ACC112 (cell line): ENCODE measurements around the gene KIAA0408.
"Not testable (repeated sequence)": the region's sequence is repeated elsewhere in the genome, so short reads cannot be mapped to it uniquely, and the experiment has no call there.

Experiments
- H2AFZ ChIP-seq: fragments of 200-600 bp; sonication (generic); one replicate; pipeline ENCODE4 v1.6.0; 2017; ENCODE audit warnings: antibody characterized with exemption, low read length; ENCODE audit not compliant: unreplicated experiment
- H3K27ac ChIP-seq: fragments of 200-600 bp; sonication (generic); 2 replicates; pipeline ENCODE4 v1.5.1; 2014; ENCODE audit warnings: low read depth, mild to moderate bottlenecking, antibody characterized with exemption, low read length, moderate library complexity
- H3K27me3 ChIP-seq: fragments of 200-600 bp; sonication (generic); 2 replicates; pipeline ENCODE4 v1.6.1; 2014; ENCODE audit warnings: mild to moderate bottlenecking, antibody characterized with exemption, low read length, moderate library complexity, mixed read lengths; ENCODE audit not compliant: insufficient read depth
- H3K36me3 ChIP-seq: fragments of 200-600 bp; sonication (generic); 2 replicates; pipeline ENCODE4 v1.6.1; 2016; ENCODE audit warnings: mild to moderate bottlenecking, antibody characterized with exemption, low read length, moderate library complexity, mixed read lengths; ENCODE audit not compliant: insufficient read depth
- H3K4me1 ChIP-seq: fragments of 200-600 bp; sonication (generic); one replicate; pipeline ENCODE4 v1.6.1; 2016; ENCODE audit warnings: low read length, mixed read lengths; ENCODE audit not compliant: insufficient read depth, unreplicated experiment, control insufficient read depth
- H3K4me3 ChIP-seq: fragments of 200-600 bp; sonication (generic); 2 replicates; pipeline ENCODE4 v1.5.1; 2014; ENCODE audit warnings: mild to moderate bottlenecking, low read depth, low read length
- H3K79me2 ChIP-seq: fragments of 200-600 bp; sonication (generic); one replicate; pipeline ENCODE4 v1.6.0; 2016; ENCODE audit warnings: low read length; ENCODE audit not compliant: control insufficient read depth, unreplicated experiment, insufficient read depth

Gene KIAA0408

DNA sequence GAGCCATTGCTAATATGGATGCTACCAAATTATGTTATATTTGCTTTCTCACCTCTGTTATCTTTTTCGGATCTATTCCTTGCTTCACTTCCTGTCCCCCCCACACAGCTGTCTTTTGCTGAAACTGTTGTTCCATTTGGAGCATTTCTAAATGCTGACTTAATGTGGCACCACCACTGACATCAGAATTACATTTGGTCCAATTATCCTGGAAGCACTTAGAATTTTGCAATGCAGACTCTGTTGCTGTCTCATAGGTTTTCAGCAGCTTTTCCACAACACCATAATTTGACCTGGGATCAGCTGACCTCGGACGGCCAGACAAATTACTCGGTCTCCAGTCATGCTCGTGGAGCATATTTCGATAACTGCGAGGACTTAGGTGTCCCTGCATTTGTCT is 12.8 kb downstream of the KIAA0408 start:
- Histone ChIP-seq H3K4me1 (no peaks in the 10 kb centered on the region), H2AFZ (no peak overlapping the region), H3K27me3 (no peaks in the 10 kb centered on the region), H3K4me3 (no peak overlapping the region), H3K79me2 (no peaks in the 10 kb centered on the region), H3K36me3 (no peaks in the 10 kb centered on the region), H3K27ac (no peak overlapping the region)

DNA sequence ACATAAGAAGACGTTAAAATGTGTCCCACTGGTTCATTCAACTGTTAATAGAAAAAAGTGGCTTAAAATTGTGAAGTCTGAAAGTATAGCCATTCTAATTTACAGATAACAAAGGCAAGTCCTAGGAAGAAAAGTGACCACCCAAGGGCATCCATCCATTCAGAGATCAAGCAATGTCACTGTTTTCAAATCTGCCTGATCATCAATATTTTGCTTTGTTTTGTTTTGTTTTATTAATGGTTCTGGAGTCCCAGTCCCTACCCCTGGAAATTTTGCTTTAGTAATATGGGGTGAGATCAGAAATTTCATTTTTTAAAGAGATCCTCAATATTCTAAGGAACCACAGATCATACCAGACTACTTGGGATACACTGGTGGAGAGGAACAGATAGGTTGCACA is 17.3 kb downstream of the KIAA0408 start:
- H3K36me3 ChIP-seq: no peaks in the 10 kb centered on the region
- no peak overlapping the region for H2AFZ ChIP-seq
- H3K27me3 ChIP-seq: no peaks in the 10 kb centered on the region
- H3K27ac ChIP-seq: no peak overlapping the region
- H3K4me1 ChIP-seq: no peaks in the 10 kb centered on the region
- no peak overlapping the region for H3K4me3 ChIP-seq
- no peaks in the 10 kb centered on the region for H3K79me2 ChIP-seq

DNA sequence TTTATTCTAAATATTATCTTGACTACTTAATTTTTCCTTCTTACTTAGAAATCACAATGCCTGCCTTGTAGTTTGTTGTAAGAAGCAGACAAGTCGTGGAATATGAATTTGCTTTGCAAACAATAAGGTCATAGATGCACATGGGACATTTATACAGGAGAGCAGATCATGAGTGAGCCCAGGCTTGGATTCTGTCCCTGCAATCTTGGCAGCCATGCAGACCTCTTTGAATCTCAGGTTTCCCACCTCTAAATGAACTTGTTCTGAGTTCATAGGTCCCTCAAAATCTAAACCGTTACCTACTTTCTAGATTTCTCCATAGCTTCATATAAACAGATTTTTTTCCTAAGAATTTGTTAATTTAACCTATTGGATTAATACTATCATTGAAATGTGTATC is 19.5 kb downstream of the KIAA0408 start:
- no peak overlapping the region for H3K27ac ChIP-seq
- H3K36me3 ChIP-seq: no peaks in the 10 kb centered on the region
- no peak overlapping the region for H3K4me3 ChIP-seq
- peaks cover 3% of the 10 kb centered on the region for H3K4me1 ChIP-seq
- H2AFZ ChIP-seq: no peak overlapping the region
- no peaks in the 10 kb centered on the region for H3K27me3 ChIP-seq
- H3K79me2 ChIP-seq: no peaks in the 10 kb centered on the region

DNA sequence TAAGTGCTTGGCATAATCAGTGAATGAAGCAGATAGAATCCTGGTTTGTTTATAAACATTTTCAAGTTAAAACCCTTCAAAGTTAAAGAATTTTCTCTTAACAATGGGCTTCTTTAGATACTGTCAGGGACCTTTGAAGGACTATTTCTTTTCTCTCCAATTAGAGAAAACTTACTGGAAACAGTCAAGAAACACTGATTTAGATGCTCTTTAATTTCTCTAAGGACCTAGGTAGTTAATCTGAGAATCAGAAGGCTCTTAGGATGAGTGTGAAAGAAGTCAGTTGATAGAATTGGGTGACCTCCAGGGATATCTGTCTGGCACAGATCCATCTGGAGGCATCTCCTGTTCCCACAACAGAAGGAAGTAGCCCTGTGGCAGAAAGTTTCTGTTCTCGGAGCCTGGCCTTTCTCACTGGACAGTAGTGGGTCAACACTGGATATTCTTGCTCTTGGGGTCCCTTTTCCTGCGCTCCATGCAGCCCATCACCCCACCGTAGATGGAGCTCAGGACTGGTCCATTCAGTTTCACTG is 22.5 kb downstream of the KIAA0408 start:
- Histone ChIP-seq H3K27ac (no peak overlapping the region), H3K27me3 (no peaks in the 10 kb centered on the region), H3K4me1 (peaks cover 3% of the 10 kb centered on the region), H3K4me3 (no peak overlapping the region), H3K36me3 (no peaks in the 10 kb centered on the region), H3K79me2 (no peaks in the 10 kb centered on the region), H2AFZ (no peak overlapping the region)

DNA sequence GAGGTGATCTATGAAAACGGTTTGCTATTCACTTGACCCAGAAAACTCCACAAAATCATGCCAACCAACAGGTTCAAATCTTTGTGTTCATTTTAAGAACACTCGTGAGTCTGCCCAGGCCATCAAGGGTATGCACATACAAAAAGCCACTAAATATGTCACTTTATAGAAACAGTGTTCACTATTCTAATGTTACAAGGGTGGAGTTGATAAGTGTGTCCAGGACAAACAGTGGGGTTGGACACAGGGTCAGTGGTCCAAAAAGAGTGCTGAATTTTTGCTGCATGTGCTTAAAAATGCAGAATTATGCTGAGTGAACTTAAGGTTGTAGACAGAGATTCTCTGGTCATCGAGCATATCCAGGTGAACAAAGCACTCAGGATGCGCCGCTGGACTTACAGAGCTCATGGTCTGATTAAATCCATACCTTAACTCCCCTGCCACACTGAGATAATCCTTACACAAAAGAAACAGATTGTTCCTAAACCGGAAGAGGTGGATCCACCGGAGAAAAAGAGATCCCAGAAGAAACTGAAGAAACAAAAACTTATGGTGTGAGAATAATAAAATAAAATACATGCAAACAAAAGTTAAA is 23.5 kb downstream of the KIAA0408 start:
- H3K4me1 ChIP-seq: peaks cover 3% of the 10 kb centered on the region
- H3K27ac ChIP-seq: no peak overlapping the region
- no peak overlapping the region for H2AFZ ChIP-seq
- no peaks in the 10 kb centered on the region for H3K36me3 ChIP-seq
- H3K27me3 ChIP-seq: no peaks in the 10 kb centered on the region
- H3K4me3 ChIP-seq: no peak overlapping the region
- H3K79me2 ChIP-seq: no peaks in the 10 kb centered on the region

DNA sequence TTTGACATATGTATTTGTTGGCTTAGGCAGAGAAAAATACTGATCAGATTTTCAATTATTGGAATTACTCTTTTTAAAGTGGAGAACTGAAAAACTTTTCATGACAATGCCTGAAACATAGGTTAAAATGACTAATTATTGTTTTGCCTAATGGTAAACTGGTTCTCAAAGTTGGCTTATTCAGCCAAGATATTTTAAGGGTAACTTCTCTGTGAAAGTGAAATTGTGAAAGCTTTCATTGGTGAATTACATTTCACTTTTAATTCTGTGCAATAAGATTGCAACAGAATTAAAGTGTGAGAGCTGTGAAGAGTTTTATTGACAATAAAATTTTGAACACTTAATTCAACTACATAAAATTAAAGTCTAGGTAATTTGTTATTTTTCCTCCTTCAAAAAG is 24.5 kb downstream of the KIAA0408 start:
- no peak overlapping the region for H3K4me3 ChIP-seq
- H3K4me1 ChIP-seq: peaks cover 3% of the 10 kb centered on the region
- no peaks in the 10 kb centered on the region for H3K36me3 ChIP-seq
- no peaks in the 10 kb centered on the region for H3K79me2 ChIP-seq
- no peak overlapping the region for H2AFZ ChIP-seq
- no peak overlapping the region for H3K27ac ChIP-seq
- no peaks in the 10 kb centered on the region for H3K27me3 ChIP-seq

DNA sequence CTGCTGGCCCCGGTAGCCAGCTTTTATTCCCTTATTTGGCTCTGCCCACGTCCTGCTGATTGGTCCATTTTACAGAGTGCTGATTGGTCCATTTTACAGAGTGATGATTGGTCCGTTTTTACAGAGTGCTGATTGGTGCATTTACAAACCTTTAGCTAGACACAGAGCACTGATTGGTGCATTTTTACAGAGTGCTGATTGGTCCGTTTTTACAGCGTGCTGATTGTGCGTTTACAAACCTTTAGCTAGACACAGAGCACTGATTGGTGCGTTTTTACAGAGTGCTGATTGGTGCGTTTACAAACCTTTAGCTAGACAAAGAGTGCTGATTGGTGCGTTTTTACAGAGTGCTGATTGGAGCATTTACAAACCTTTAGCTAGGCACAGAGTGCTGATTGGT is 30.6 kb downstream of the KIAA0408 start:
- H3K36me3 ChIP-seq, H3K27ac ChIP-seq, H3K4me1 ChIP-seq, H3K4me3 ChIP-seq, H3K79me2 ChIP-seq, H2AFZ ChIP-seq, H3K27me3 ChIP-seq: not testable (repeated sequence)

DNA sequence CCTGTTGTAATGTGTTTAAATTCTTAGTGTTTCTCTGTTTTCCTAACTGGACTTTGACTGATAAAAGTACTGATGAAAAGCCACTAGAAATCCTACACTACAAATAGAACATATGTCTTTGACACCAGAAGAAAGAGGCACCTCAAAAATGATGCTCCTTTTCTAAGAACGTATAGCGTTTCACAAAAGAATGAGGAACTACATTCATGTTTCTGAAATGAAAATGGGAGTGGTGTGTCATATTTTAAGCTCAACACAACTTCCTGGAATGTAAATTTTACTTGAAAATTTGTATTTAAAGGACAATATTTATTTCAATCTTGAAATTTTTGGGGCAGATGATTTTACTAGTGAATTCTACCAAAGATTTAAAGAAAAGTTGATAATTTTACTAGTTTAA is 35.3 kb downstream of the KIAA0408 start:
- H2AFZ ChIP-seq: no peak overlapping the region
- H3K27ac ChIP-seq: no peak overlapping the region

DNA sequence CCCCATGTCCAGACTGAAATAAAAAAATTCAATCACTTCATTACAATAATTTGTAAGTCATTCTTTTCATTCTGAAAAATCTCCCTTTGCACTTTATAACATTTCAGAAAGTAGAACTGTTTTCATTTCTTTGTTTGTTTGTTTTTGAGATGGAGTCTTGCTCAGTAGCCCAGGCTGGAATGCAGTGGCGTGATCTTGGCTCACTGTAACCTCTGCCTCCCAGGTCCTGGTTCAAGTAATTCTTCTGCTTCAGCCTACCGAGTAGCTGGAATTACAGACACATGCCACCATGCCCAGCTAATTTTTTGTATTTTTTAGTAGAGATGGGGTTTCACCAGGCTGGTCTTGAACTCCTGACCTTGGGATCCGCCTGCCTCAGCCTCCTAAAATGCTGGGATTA is 38.0 kb downstream of the KIAA0408 start:
- H3K4me3 ChIP-seq, H3K36me3 ChIP-seq, H3K27me3 ChIP-seq, H3K79me2 ChIP-seq: not testable (repeated sequence)
- H2AFZ ChIP-seq: peak overlapping the region; percentile 83
- H3K4me1 ChIP-seq: peaks cover 17% of the 10 kb centered on the region
- H3K27ac ChIP-seq: peak overlapping the region; percentile 56; the same call in 1 of the 2 replicates

More for the DNA sequence above, 35.3 kb downstream of the KIAA0408 start:
- H3K27me3 ChIP-seq: no peaks in the 10 kb centered on the region
- H3K4me3 ChIP-seq: no peak overlapping the region
- H3K79me2 ChIP-seq: no peaks in the 10 kb centered on the region
- H3K4me1 ChIP-seq: peaks cover 17% of the 10 kb centered on the region
- 0 out of 2 replicates have a peak, but pooled peaks cover 2% of the 10 kb centered on the region for H3K36me3 ChIP-seq

DNA sequence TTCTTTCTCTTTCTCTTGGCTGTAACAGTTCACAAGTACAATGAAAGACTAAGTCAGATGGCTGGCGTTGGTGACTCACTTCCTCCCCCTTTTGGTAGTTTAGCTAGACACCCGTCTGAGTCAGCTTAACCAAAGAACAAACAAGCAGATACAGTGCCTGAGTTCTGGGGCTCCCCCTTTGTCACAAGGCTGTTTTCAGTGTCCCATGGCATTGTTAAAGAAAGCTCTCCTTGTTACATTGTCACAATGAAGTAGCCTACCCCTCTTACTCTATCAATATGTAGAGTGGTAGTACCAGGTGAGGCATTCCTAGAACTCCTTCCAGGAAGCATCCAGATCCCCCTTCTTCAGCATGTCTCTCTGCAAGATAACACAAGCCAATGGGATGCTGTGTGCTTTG is 38.6 kb downstream of the KIAA0408 start:
- Histone ChIP-seq H3K27ac (peak overlapping the region; percentile 56), H3K4me3 (peak overlapping the region; percentile 28; the same call in 1 of the 2 replicates), H2AFZ (peak overlapping the region; percentile 83)

DNA sequence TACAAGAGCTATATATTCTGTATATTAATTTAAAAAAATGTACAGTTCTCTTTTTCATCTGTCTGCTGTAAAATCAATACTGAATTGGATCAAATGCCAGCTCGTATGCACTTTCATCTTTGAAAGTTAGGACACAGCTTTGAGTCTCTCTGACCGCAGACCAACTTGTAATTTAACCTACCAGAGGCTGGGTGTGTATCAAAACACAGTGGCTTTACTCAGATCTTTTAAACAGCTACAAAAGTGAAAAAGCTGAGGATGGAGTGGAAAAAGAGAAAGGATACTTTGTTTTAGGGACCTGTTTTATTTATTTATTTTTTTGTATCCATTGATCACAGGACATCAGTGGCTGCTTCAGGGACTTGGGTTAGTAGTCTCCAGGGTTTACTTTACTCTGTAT is 44.1 kb downstream of the KIAA0408 start:
- Histone ChIP-seq H3K36me3 (no peaks in the 10 kb centered on the region), H3K4me1 (peaks cover 7% of the 10 kb centered on the region), H3K27me3 (no peaks in the 10 kb centered on the region), H3K79me2 (no peaks in the 10 kb centered on the region), H3K4me3 (no peak overlapping the region), H2AFZ (no peak overlapping the region), H3K27ac (no peak overlapping the region)

More for the DNA sequence above, 38.6 kb downstream of the KIAA0408 start:
- peaks cover 17% of the 10 kb centered on the region for H3K4me1 ChIP-seq
- no peaks in the 10 kb centered on the region for H3K27me3 ChIP-seq
- no peaks in the 10 kb centered on the region for H3K36me3 ChIP-seq
- no peaks in the 10 kb centered on the region for H3K79me2 ChIP-seq
